ENCODE results near the gene IER5L.

Gene IER5L
- total RNA-seq, result 5.4 to 34.5 reads per million in 2 donors

GRCh38 chr9:129177791-129178567, at the start of gene IER5L:
Gene IER5L, minus strand, starts transcription at chr9:129178261. Its CDS starts 209 bp downstream, at chr9:129178052.
- DNase-seq, result peak; percentile 87

- no peak for DNase-seq
Observed at GRCh38 chr9:129227843-129228189, 49.8 kb upstream of the IER5L start.

- DNase-seq, result peak; percentile 15
Observed at GRCh38 chr9:129225815-129226214, 47.8 kb upstream of the IER5L start.

- DNase-seq, result no peak
Observed at GRCh38 chr9:129225490-129225778, 47.4 kb upstream of the IER5L start.

GRCh38 chr9:129224618-129225489, 46.8 kb upstream of the IER5L start:
- no peak for DNase-seq

- no peak for DNase-seq
Observed at GRCh38 chr9:129223551-129224208, 45.6 kb upstream of the IER5L start.

- DNase-seq, result no peak
Observed at GRCh38 chr9:129222819-129223218, 44.8 kb upstream of the IER5L start.

- DNase-seq, result no peak
Observed at GRCh38 chr9:129221979-129222635, 44.0 kb upstream of the IER5L start.

- no peak for DNase-seq
Observed at GRCh38 chr9:129221233-129221632, 43.2 kb upstream of the IER5L start.

DNA sequence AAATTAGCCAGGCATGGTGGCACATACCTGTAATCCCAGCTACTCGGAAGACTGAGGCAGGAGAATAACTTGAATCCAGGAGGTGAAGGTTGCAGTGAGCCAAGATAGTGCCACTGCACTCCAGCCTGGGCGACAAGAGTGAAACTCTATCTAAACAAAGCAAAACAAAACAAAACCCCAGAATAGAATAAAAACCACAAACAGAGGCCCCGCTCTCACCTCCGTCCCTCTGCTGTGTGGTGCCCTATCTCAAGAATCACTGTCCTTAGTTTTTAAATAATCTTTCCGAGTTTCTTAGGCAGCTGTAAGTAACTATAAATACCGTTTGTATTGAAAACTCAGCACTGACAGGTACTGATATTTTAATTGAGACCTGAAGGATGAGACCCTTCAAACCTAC, 42.7 kb upstream of the IER5L start:
- DNase-seq, result no peak

- no peak for DNase-seq
Observed at GRCh38 chr9:129218918-129219317, 40.9 kb upstream of the IER5L start.

GRCh38 chr9:129218272-129218625, 40.2 kb upstream of the IER5L start:
- DNase-seq, result no peak

DNA sequence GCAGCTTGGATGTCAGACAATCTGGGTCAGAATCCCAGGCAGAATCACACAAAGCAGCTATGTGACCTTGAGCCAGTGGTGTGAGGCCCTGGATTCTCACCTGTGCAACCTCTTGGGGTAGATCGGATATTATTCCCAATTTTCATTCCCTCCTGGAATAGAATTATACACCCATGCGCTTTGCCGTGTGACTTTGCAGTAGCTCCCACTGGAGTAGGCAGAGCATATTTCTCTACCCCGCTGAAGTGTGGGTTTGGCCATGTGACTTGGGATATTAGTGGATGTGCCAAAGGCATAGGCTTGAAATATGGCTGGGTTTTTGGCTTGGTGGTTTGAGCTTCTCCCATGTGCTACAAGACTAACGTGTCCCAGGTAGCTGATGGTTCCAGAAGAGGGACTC, 35.5 kb upstream of the IER5L start:
- no peak for DNase-seq

- no peak for DNase-seq
Observed at GRCh38 chr9:129211686-129212085, 33.6 kb upstream of the IER5L start.

GRCh38 chr9:129210125-129210524, 32.1 kb upstream of the IER5L start:
- no peak for DNase-seq

GRCh38 chr9:129209580-129209979, 31.5 kb upstream of the IER5L start:
- no peak for DNase-seq

- no peak for DNase-seq
Observed at GRCh38 chr9:129209109-129209508, 31.0 kb upstream of the IER5L start.

- no peak for DNase-seq
Observed at GRCh38 chr9:129208207-129209032, 30.4 kb upstream of the IER5L start.

GRCh38 chr9:129206905-129207304, 28.8 kb upstream of the IER5L start:
- no peak for DNase-seq

- no peak for DNase-seq
Observed at GRCh38 chr9:129206401-129206800, 28.3 kb upstream of the IER5L start.

GRCh38 chr9:129204840-129205239, 26.8 kb upstream of the IER5L start:
- DNase-seq, result no peak

- DNase-seq, result no peak
Observed at GRCh38 chr9:129203556-129203909, 25.5 kb upstream of the IER5L start.

All from T-helper 9 cell (primary cell).